Skeletal muscle tissue (tissue), 4 donors: ENCODE measurements around the gene CCR7. TPM values are rescaled to one million over a fixed set of nuclear protein-coding genes. Genes with fewer than 3 reads are reported as not detected.

Experiments used
- H3K27ac ChIP-seq: one replicate; pipeline ENCODE4 v1.7.0; 2013; ENCODE audit warnings: mild to moderate bottlenecking, low read depth, low read length, inconsistent platforms
- H3K27me3 ChIP-seq, 3 donors: one replicate each; pipeline ENCODE4 v1.7.0; 2013; ENCODE audit warnings: low read length in 3 of 3; ENCODE audit not compliant: control insufficient read depth in 3 of 3, insufficient read depth in 3 of 3
- H3K36me3 ChIP-seq, 3 donors: one replicate each; pipeline ENCODE4 v1.7.0; 2013; ENCODE audit warnings: low read length in 3 of 3; ENCODE audit not compliant: control insufficient read depth in 3 of 3, insufficient read depth in 3 of 3
- H3K4me1 ChIP-seq, 3 donors: one replicate each; pipeline ENCODE4 v1.7.0; 2013; ENCODE audit warnings: low read length in 3 of 3, mild to moderate bottlenecking in 3 of 3; ENCODE audit not compliant: control insufficient read depth in 3 of 3, insufficient read depth in 3 of 3
- H3K4me3 ChIP-seq, 3 donors: one replicate each; pipeline ENCODE4 v1.7.0; 2013; ENCODE audit warnings: low read length in 3 of 3
- H3K9ac ChIP-seq, 3 donors: one replicate each; pipeline ENCODE4 v1.7.0; 2013; ENCODE audit warnings: low read length in 3 of 3, mild to moderate bottlenecking in 3 of 3, moderate library complexity in 2 of 3, low read depth in 1 of 3
- H3K9me3 ChIP-seq, 3 donors: one replicate each; pipeline ENCODE4 v1.7.0; 2013; ENCODE audit warnings: low read length in 3 of 3; ENCODE audit not compliant: control insufficient read depth in 3 of 3
- total RNA-seq: library from RNA; depleted of rRNA; stranded (reverse); fragments of >200 nt; gene quantifications from one replicate; pipeline ENCODE4 v1.2.3, GENCODE V29; 2014
- donor health status: Osteomylitis.

CCR7 gene
- total RNA-seq, 1 donor from 2014 or later = 1.0 TPM

DNA sequence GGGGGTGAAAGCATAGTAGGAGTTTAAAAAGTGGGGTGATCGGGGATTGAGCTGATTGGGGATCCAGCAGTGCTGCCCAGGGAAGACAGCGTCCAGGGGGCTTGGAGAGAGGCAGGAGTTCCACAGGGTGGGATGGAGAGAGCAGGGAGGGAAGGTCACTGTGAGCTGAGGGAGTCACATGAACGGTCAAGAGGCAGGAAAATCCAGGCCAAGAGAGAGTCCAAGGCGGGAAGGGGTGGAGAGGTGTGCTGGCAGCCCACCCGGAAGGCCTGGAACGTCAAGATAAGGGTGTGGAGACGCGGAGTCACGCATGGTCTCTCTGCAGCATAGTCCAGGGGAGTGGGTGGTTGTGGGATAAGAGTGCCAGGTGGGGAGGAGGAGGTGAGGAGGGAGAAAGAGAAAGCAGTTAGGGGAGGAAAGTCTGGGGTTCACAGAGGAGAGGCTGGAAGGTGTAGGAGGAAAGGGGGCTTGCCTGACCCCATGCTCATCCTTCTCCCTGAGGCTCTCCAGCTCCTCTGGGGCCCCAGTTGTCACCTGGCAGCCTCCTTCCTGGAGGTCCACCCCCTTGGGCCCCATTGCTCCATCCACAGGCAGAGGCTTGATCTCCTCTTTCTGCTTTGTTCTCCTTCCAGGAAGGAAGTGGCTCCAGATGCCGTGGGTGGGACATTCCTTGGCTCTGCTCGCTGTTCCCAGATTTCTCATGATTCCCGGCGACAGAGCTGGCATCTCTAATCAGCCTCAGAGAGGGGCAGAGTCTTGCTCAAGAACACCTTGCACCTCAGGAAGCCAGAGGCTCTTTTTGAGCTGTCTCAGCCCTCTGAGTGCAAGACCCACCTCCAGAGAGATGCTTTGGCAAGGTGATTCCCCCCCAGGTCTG, 28.7 kb downstream of the CCR7 start:
- no peaks in the 10 kb centered on the region for H3K9me3 ChIP-seq
- H3K4me1 ChIP-seq = peaks cover 66 to 75% (median 74%) of the 10 kb centered on the region in 3 donors
- H3K27ac ChIP-seq = peak overlapping the region; percentile 77
- no peaks in the 10 kb centered on the region for H3K36me3 ChIP-seq
- H3K27me3 ChIP-seq = no peaks in the 10 kb centered on the region
- peak overlapping the region in 2 of 3 donors; percentile 26 to 44 for H3K9ac ChIP-seq
- no peak overlapping the region for H3K4me3 ChIP-seq

DNA sequence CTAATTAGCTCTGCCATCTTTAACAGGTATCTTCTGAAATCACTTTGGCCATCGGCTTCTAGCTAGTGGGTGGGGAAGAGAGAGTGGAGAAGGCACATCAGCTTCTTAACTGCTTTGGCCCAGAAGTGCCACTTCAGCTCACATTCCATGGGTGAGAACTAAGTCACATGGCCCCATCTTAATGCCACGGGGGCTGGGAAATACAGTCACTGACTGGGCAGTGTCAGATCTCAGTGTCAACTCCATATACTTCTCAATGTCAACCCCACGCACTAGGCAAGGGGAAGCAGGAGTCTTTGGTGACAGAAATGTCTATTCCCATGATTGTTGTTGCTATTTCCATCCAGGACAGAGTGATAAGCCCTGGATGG, 29.4 kb downstream of the CCR7 start:
- peaks cover 59 to 68% (median 68%) of the 10 kb centered on the region in 3 donors for H3K4me1 ChIP-seq
- H3K9ac ChIP-seq = peak overlapping the region in 1 of 3 donors; percentile 26
- H3K9me3 ChIP-seq = no peaks in the 10 kb centered on the region

DNA sequence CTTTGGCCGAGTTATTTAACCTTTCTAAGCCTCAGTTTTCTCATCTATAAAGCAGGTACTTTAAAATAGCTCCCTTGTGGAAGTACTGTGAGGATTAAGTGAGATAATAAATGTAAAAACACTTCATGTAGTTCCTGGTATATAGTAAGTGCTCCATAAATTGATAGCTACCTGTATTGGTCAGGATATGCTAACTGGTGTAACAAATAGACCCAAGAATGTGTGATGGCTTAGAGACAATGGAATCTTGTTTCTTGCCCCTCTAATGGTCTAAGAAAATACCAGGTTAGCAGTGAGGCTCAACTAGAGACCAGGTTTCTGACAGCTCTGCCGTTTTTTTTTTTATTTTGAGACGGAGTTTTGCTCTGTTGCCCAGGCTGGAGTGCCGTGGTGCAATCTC, 29.8 kb downstream of the CCR7 start:
- Histone ChIP-seq H3K4me1 (peaks cover 56 to 65% (median 64%) of the 10 kb centered on the region in 3 donors), H3K36me3 (no peaks in the 10 kb centered on the region), H3K4me3 (no peak overlapping the region), H3K9ac (no peak overlapping the region), H3K27ac (peak overlapping the region; percentile 77), H3K27me3 (no peaks in the 10 kb centered on the region), H3K9me3 (no peaks in the 10 kb centered on the region)

More for the DNA sequence above, 29.4 kb downstream of the CCR7 start:
- H3K4me3 ChIP-seq = no peak overlapping the region
- H3K36me3 ChIP-seq = no peaks in the 10 kb centered on the region
- H3K27me3 ChIP-seq = no peaks in the 10 kb centered on the region
- peak overlapping the region; percentile 77 for H3K27ac ChIP-seq

DNA sequence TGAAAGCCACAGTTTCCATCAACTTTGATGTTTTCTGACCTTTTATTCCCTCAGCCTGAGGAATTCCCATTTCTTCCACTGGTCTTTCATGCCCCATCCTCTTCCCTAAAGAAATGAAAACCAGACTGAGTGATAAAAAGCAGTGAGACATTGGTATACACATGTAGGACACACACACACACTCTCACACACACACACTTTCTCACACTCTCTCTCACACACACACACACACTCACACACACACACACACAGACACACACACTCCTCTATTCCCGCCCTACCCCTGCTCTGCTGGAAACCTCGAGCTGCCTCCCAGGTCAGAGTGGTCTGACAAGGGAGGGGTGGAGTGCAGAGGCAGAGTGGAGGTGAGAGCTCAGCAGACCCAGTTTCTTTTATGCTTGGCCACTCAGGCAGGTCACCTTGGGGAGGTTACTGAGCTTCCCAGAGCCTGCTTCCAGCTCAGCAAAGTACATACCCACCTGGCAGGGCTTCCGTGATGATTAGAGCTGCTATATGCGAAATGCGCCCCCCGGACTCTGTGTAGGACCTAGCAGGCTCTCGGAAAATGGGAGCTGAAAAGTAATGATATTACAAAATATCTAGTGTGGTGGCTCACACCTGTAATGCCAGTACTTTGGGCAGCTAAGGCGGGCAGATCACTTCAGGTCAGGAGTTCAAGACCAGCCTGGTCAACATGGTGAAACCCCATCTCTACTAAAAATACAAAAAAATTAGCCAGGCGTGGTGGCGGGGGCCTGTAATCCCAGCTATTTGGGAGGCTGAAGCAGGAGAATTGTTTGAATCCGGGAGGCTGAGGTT, 30.7 kb downstream of the CCR7 start:
- Histone ChIP-seq H3K27ac (peak overlapping the region; percentile 42), H3K9ac (no peak overlapping the region), H3K36me3 (no peaks in the 10 kb centered on the region), H3K27me3 (no peaks in the 10 kb centered on the region), H3K4me1 (peaks cover 50 to 56% (median 56%) of the 10 kb centered on the region in 3 donors), H3K9me3 (no peaks in the 10 kb centered on the region), H3K4me3 (no peak overlapping the region)

DNA sequence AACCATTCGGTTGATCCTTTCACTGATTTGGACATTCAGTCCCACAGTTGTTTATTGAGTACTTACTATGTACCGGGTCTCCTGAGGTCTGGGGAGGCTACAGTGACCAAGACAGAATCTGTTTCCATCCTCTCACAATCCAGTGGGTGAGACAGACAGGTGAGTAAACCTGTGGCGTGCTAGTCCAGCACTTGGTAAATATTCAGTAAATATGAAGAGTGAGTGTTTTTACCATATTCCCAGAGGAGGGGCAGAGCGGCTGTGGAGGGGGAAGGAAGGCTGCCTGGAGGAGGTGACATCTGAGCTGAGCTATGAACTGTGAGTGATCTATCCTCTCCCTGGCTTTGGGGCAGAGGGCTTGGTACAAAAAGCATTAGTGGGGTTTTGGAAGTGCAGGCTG, 31.4 kb downstream of the CCR7 start:
- Histone ChIP-seq H3K9me3 (no peaks in the 10 kb centered on the region), H3K36me3 (no peaks in the 10 kb centered on the region), H3K27ac (peak overlapping the region; percentile 42), H3K4me1 (peaks cover 44 to 49% (median 49%) of the 10 kb centered on the region in 3 donors), H3K9ac (no peak overlapping the region), H3K4me3 (no peak overlapping the region), H3K27me3 (no peaks in the 10 kb centered on the region)

DNA sequence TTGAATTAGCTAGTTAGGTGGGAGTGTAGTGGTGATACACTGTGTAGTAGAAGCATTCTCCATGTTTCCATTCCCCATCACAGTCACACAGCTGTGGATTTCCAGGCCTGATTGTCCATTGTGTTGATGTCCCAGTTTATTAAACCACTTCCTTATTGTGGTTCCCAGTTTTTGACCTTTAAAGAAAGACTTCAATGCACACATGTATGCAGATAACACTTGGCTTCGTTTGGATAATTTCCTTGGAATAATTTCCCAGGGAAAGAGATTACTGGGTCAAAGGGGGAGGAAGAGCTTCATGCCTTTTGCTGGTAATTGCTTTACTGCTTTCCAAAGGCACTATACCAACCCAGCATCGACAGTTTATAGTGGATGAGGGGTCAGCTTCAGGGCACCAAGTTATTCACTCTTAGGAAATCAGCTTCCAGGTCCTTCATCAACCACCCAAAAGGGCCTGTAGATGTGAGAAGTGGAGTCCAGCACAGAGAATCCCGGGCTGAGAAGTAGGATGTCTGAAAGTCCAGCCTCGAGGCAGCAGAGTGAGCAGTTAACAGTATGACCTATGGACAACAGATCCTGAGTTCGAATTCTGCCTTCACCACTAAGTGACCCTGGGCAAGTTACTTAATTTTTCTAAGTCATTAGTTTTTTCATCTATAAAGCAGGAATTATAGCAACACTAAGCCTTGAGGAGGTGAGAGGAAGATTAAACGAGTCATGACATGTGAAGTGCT, 32.6 kb downstream of the CCR7 start:
- Histone ChIP-seq H3K27me3 (no peaks in the 10 kb centered on the region), H3K4me3 (no peak overlapping the region), H3K9ac (peak overlapping the region in 1 of 3 donors; percentile 10), H3K4me1 (peaks cover 33 to 37% (median 37%) of the 10 kb centered on the region in 3 donors), H3K27ac (peak overlapping the region; percentile 20), H3K36me3 (no peaks in the 10 kb centered on the region), H3K9me3 (no peaks in the 10 kb centered on the region)

DNA sequence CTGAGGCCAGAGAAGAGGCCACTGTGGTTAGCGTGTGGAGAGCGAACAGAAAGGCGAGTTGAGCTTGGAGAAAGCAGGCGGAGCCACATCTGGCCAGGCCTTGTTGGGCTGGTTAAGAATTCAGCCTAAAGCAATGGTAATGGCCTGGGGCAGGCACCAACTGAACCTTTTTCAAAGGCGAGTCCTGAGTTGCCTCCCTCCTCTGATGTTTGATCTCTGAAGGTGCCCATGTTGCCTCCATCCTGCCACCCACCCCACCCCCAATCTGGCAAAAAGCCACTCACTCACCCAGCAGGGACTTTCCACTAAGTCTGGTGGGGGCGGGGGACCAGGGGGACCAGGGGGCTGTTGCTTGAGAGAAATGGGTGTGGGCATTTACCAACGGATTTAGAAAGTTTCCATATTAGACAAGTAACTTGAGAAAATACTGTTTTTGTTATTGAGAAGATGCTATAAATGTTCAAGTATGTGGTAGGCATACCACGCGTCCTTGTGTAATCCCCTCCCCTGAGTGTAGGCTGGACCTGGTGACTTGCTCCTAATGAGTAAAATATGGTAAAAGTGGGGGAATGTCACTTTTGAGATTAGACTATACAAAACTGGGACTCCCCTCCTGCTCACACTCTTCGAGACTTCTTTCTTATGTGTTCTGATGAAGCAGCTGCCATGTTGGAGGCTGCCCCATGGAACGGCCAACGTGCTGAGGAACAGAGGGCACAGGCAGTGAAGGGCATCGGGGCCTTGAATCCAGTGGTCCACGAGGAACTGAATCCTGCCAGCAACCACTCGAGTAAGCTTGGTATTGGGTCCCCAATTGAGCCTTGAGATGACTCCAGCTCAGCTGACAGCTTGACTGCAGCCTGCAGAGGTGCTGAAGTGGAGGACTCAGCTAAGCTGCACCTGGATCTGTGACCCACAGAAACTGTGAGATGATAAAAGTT, 34.0 kb downstream of the CCR7 start:
- H3K27me3 ChIP-seq = no peaks in the 10 kb centered on the region
- H3K36me3 ChIP-seq = no peaks in the 10 kb centered on the region
- H3K27ac ChIP-seq = no peak overlapping the region
- H3K9ac ChIP-seq = no peak overlapping the region
- no peak overlapping the region for H3K4me3 ChIP-seq
- H3K4me1 ChIP-seq = peaks cover 25 to 29% (median 27%) of the 10 kb centered on the region in 3 donors
- H3K9me3 ChIP-seq = no peaks in the 10 kb centered on the region

DNA sequence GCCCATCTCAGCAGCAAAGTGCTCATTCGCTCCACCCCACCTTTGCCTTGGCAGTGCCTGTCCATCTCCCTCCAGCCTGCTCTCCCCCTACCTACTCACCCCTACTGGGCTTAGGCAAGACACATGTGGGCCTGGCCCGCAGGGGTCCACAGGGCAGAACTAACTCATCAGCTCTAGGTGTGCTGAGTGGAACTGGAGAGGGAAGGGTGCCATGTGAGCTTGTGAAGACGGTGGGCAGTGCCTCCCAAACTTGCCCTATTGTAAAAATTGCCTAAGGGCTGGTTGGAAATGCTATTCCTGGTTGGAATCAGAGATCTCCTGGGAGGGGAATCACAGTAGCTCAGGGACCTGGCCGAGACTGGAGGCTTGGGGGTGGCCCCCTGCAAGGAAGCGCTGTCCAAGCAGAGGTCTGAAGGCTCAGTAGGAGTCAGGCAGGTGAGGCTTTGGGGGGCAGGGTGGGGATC, 34.7 kb downstream of the CCR7 start:
- Histone ChIP-seq H3K4me3 (no peak overlapping the region), H3K9me3 (no peaks in the 10 kb centered on the region), H3K27ac (no peak overlapping the region), H3K36me3 (no peaks in the 10 kb centered on the region), H3K9ac (no peak overlapping the region), H3K27me3 (no peaks in the 10 kb centered on the region), H3K4me1 (peaks cover 18 to 25% (median 20%) of the 10 kb centered on the region in 3 donors)

DNA sequence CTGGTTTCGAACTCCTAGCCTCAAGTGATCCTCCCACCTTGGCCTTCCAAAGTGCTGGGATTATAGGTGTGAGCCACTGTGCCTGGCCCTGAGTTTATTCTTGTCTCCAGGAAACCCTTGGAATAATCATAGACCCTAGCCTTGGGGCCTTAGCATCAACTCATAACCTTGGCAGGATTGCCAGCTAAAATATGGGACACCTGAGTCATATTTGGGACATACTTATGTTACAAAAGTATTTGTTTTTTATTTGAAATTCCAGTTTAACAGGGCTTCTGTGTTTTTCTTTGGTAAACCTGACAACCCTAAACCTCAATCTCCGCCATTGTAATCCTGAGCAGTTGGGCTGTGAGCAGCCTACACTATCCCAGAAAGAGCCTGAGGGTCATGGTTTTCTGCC, 35.3 kb downstream of the CCR7 start:
- Histone ChIP-seq H3K9me3 (no peaks in the 10 kb centered on the region), H3K36me3 (no peaks in the 10 kb centered on the region), H3K4me1 (peaks cover 16 to 25% (median 20%) of the 10 kb centered on the region in 3 donors), H3K27ac (no peak overlapping the region), H3K4me3 (no peak overlapping the region), H3K9ac (no peak overlapping the region), H3K27me3 (no peaks in the 10 kb centered on the region)
